Measurements from ENCODE around the gene GLRB. TPM values are rescaled to one million over a fixed set of nuclear protein-coding genes. Genes with fewer than 3 reads are reported as not detected.

GLRB gene
- total RNA-seq, 1 experiment from 2014 or later: 0.70 TPM

GRCh38 chr4:157079441-157079840 lies 3.5 kb downstream of the GLRB start:
- Mint-ChIP-seq H3K27ac (no peak overlapping the region), H3K27me3 (ENCODE audit: low read depth) (peaks cover 32% of the 10 kb centered on the region), H3K4me1 (peaks cover 4 to 7% of the 10 kb centered on the region in 2 experiments; a peak in 3 of 4 replicates), H3K4me3 (no peak overlapping the region), H3K9me3 (no peaks in the 10 kb centered on the region), H3K36me3 (ENCODE audit: insufficient read depth in 1 of 3, low read depth in 3 of 3) (no peaks in the 10 kb centered on the region)
- Histone ChIP-seq H3K56ac (ENCODE audit: insufficient read length, low read depth, low read length) (no peak overlapping the region), H3K4me2 (ENCODE audit: insufficient read depth, insufficient read length, low read length) (no peak overlapping the region), H3K27ac (ENCODE audit: insufficient read length, low read depth, low read length) (no peak overlapping the region), H4K8ac (replicated peaks; ENCODE audit: insufficient read length, low read depth, low read length) (no peak overlapping the region), H3K4me1 (ENCODE audit: insufficient read depth, low read length) (no peaks in the 10 kb centered on the region), H2BK15ac (ENCODE audit: low read depth, low read length) (no peak overlapping the region), H3K18ac (ENCODE audit: insufficient read length, low read depth, low read length) (no peak overlapping the region), H3K23me2 (ENCODE audit: insufficient read length, low read depth, low read length, poor library complexity, severe bottlenecking) (peaks cover 3% of the 10 kb centered on the region), H3K79me2 (ENCODE audit: insufficient read depth, low read length) (no peaks in the 10 kb centered on the region), H2BK12ac (ENCODE audit: insufficient read length, low read depth, low read length) (no peak overlapping the region), H3K14ac (ENCODE audit: insufficient read depth, low read length) (no peak overlapping the region), H3K23ac (ENCODE audit: insufficient read length, low read depth, low read length) (no peak overlapping the region), H4K5ac (ENCODE audit: insufficient read length, low read depth, low read length) (no peak overlapping the region), H3K79me1 (ENCODE audit: insufficient read depth, low read depth, low read length, poor library complexity, severe bottlenecking) (no peaks in the 10 kb centered on the region), H2AK5ac (ENCODE audit: insufficient read length, low read length) (no peak overlapping the region), H2BK120ac (ENCODE audit: low read depth, low read length, poor library complexity, severe bottlenecking) (no peak overlapping the region), H3T11ph (ENCODE audit: low read length) (no peak overlapping the region), H3K4ac (ENCODE audit: low read depth, low read length) (no peak overlapping the region), H3K9ac (ENCODE audit: extremely low read depth, insufficient read length, low read length) (no peak overlapping the region), H2AFZ (ENCODE audit: low read length) (no peak overlapping the region), H3K9me3 (ENCODE audit: control insufficient read depth, low read depth, low read length) (no peaks in the 10 kb centered on the region), H2BK20ac (ENCODE audit: low read depth, low read length, poor library complexity, severe bottlenecking) (no peak overlapping the region), H2BK5ac (ENCODE audit: insufficient read length, low read length) (no peak overlapping the region), H4K20me1 (ENCODE audit: control insufficient read depth, insufficient read depth, insufficient read length) (no peaks in the 10 kb centered on the region), H3K27me3 (ENCODE audit: insufficient read depth, low read length) (peaks cover 5% of the 10 kb centered on the region; the same call in 1 of the 2 replicates), H4K91ac (ENCODE audit: insufficient read length, low read depth, low read length) (no peak overlapping the region)
- no peak for TF ChIP-seq CTCF (conservative IDR thresholded peaks at IDR 0.05)
- DNase-seq: no peak
- no CpG with 5 or more reads among the region's 2 CpGs for WGBS (ENCODE audit: extremely low coverage, insufficient read length, low lambda C conversion rate)

Data from H9 (cell line).